ENCODE data around the gene SNTA1. TPM values are rescaled to one million over a fixed set of nuclear protein-coding genes. Genes with fewer than 3 reads are reported as not detected.

The SNTA1 gene
- total and polyA plus RNA-seq, 2 experiments from 2014 or later = 24.6 to 28.0 TPM

- no peak for TF ChIP-seq CTCF (IDR thresholded peaks at IDR 0.05; ENCODE audit: poor library complexity)
- TF ChIP-seq EZH2 (IDR thresholded peaks at IDR 0.05; ENCODE audit: borderline replicate concordance) = no peak
- TF ChIP-seq EZH2phosphoT487 (IDR thresholded peaks at IDR 0.05; ENCODE audit: low read depth, severe bottlenecking, unreplicated experiment) = no peak
Measured at GRCh38 chr20:33477386-33478234, 34.0 kb upstream of the SNTA1 start.

GRCh38 chr20:33475381-33476152, 32.0 kb upstream of the SNTA1 start:
- Histone ChIP-seq H3K27me3 (no peaks in the 10 kb centered on the region), H3K27ac (no peak overlapping the region), H3K4me3 (no peak overlapping the region), H4K20me1 (ENCODE audit: insufficient read depth, poor library complexity, severe bottlenecking) (no peaks in the 10 kb centered on the region), H3K79me2 (no peaks in the 10 kb centered on the region), H3K9me3 (ENCODE audit: low read depth) (no peaks in the 10 kb centered on the region), H3K36me3 (replicated peaks; ENCODE audit: insufficient read depth, low read depth) (no peaks in the 10 kb centered on the region), H2AFZ (no peak overlapping the region), H3K9me2 (replicated peaks; ENCODE audit: insufficient read depth) (no peaks in the 10 kb centered on the region), H3K4me2 (no peak overlapping the region), H3K4me1 (ENCODE audit: insufficient read depth) (peaks cover 14% of the 10 kb centered on the region)
- 43% methylated on average over 14 of the region's 14 CpGs for WGBS (ENCODE audit: low lambda C conversion rate, missing lambda C conversion rate)
- TF ChIP-seq EZH2phosphoT487 (IDR thresholded peaks at IDR 0.05; ENCODE audit: low read depth, severe bottlenecking, unreplicated experiment) = no peak
- TF ChIP-seq CTCF (IDR thresholded peaks at IDR 0.05; ENCODE audit: poor library complexity) = no peak
- no peak for TF ChIP-seq EZH2 (IDR thresholded peaks at IDR 0.05; ENCODE audit: borderline replicate concordance)
- DNase-seq (ENCODE audit: low spot score) = no peak

More at GRCh38 chr20:33477386-33478234, 34.0 kb upstream of the SNTA1 start:
- Histone ChIP-seq H2AFZ (no peak overlapping the region), H3K27me3 (no peaks in the 10 kb centered on the region), H3K27ac (no peak overlapping the region), H3K79me2 (no peaks in the 10 kb centered on the region), H3K4me2 (no peak overlapping the region), H3K4me3 (no peak overlapping the region), H3K36me3 (replicated peaks; ENCODE audit: insufficient read depth, low read depth) (no peaks in the 10 kb centered on the region), H3K9me2 (replicated peaks; ENCODE audit: insufficient read depth) (no peaks in the 10 kb centered on the region), H3K9me3 (ENCODE audit: low read depth) (no peaks in the 10 kb centered on the region), H4K20me1 (ENCODE audit: insufficient read depth, poor library complexity, severe bottlenecking) (no peaks in the 10 kb centered on the region), H3K4me1 (ENCODE audit: insufficient read depth) (peaks cover 14% of the 10 kb centered on the region)
- 60% methylated on average over 7 of the region's 7 CpGs for WGBS (ENCODE audit: low lambda C conversion rate, missing lambda C conversion rate)
- no peak for DNase-seq (ENCODE audit: low spot score)

GRCh38 chr20:33474963-33475362, 31.4 kb upstream of the SNTA1 start:
- no peaks in the 10 kb centered on the region for H3K79me2 ChIP-seq

More at GRCh38 chr20:33474963-33475362, 31.4 kb upstream of the SNTA1 start:
- Histone ChIP-seq H3K27ac (no peak overlapping the region), H2AFZ (no peak overlapping the region), H3K4me3 (no peak overlapping the region), H3K9me2 (replicated peaks; ENCODE audit: insufficient read depth) (no peaks in the 10 kb centered on the region), H3K4me1 (ENCODE audit: insufficient read depth) (peaks cover 17% of the 10 kb centered on the region), H3K27me3 (no peaks in the 10 kb centered on the region), H3K36me3 (replicated peaks; ENCODE audit: insufficient read depth, low read depth) (no peaks in the 10 kb centered on the region), H3K9me3 (ENCODE audit: low read depth) (no peaks in the 10 kb centered on the region), H4K20me1 (ENCODE audit: insufficient read depth, poor library complexity, severe bottlenecking) (no peaks in the 10 kb centered on the region), H3K4me2 (no peak overlapping the region)
- WGBS (ENCODE audit: low lambda C conversion rate, missing lambda C conversion rate) = 76% methylated on average over 11 of the region's 11 CpGs
- no peak for TF ChIP-seq EZH2 (IDR thresholded peaks at IDR 0.05; ENCODE audit: borderline replicate concordance)
- TF ChIP-seq EZH2phosphoT487 (IDR thresholded peaks at IDR 0.05; ENCODE audit: low read depth, severe bottlenecking, unreplicated experiment) = no peak
- TF ChIP-seq CTCF (IDR thresholded peaks at IDR 0.05; ENCODE audit: poor library complexity) = no peak
- DNase-seq (ENCODE audit: low spot score) = no peak
